ENCODE results near the gene FGGY.

- TF ChIP-seq EZH2 (IDR thresholded peaks at IDR 0.05; ENCODE audit: borderline replicate concordance, insufficient read depth, low read depth, low read length, poor library complexity, severe bottlenecking) = no peak
- TF ChIP-seq, protein P1, sequence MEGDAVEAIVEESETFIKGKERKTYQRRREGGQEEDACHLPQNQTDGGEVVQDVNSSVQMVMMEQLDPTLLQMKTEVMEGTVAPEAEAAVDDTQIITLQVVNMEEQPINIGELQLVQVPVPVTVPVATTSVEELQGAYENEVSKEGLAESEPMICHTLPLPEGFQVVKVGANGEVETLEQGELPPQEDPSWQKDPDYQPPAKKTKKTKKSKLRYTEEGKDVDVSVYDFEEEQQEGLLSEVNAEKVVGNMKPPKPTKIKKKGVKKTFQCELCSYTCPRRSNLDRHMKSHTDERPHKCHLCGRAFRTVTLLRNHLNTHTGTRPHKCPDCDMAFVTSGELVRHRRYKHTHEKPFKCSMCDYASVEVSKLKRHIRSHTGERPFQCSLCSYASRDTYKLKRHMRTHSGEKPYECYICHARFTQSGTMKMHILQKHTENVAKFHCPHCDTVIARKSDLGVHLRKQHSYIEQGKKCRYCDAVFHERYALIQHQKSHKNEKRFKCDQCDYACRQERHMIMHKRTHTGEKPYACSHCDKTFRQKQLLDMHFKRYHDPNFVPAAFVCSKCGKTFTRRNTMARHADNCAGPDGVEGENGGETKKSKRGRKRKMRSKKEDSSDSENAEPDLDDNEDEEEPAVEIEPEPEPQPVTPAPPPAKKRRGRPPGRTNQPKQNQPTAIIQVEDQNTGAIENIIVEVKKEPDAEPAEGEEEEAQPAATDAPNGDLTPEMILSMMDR (IDR thresholded peaks at IDR 0.05) = no peak
These were observed 434.7 kb downstream of the FGGY start for GRCh38 chr1:59731591-59731990.
